HG03139 (cell line): ENCODE results near the gene KCNC3.
"Not testable (repeated sequence)": the region's sequence is repeated elsewhere in the genome, so short reads cannot be mapped to it uniquely, and the experiment has no call there.

ENCODE experiments used
- ATAC-seq: cut with Tn5 transposase; IDR thresholded peaks from one replicate; pipeline ENCODE4 v1.9.1; 2021; ENCODE audit not compliant: unreplicated experiment

KCNC3 gene

DNA sequence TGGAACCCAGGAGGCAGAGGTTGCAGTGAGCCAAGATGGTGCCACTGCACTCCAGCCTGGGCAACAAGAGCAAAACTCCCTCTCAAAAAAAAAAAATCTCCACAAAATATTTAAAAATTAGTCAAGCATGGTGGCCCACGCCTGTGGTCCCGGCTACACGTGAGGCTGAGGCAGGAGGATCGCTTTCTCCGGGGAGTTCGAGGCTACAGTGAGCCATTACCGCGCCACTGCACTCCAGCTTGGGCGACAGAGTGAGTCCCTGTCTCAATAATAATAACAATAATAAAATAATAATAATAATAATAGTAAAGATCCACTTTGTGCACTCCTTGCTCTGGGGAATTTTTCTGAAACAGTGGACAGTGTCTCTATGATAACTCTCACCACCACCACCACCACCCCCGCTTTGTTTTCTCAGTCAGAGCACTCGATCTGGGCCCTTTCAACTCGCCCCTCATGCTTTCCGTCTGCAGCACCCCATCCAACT is 27.6 kb upstream of the KCNC3 start:
- ATAC-seq = no peak

DNA sequence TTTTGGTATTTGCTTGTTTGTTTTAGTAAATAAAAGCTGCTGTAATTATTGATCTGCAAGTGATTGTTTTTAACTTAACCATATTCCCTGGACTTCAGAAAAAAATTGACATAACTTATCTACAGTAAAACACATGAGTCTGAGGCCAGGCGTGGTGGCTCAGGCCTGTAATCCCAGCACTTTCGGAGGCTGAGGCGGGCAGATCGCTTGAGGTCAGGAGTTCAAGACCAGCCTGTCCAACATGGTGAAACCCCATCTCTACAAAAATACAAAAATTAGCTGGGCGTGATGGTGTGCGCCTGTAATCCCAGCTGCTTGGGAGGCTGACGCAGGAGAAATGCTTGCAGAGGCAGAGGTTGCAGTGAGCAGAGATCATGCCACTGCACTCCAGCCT is 24.3 kb upstream of the KCNC3 start:
- not testable (repeated sequence) for ATAC-seq

DNA sequence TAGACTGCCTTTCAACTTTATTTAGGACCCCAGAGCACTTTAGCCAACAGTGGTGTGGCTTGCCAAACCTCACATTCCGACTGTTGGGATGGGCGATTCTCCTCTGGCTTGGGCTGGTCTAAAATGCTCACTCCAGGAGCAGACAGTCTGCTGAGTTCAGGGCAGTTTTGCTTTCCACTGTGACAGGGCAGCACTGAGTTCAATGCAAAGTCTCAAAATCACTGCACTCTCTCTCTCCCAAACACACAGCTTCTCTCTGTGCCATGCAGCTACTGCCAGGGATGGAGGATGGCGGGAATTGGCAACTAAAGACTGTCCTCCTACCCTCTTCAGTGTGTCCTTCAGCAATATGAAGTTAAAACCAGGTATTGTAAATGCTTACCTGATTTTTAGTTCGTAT is 23.1 kb upstream of the KCNC3 start:
- ATAC-seq = no peak

- no peak for ATAC-seq
These were observed 20.3 kb upstream of the KCNC3 start for GRCh38 chr19:50349277-50350057.

- ATAC-seq = not testable (repeated sequence)
These were observed 18.0 kb upstream of the KCNC3 start for GRCh38 chr19:50347089-50347581.

- ATAC-seq = peak; percentile 42
These were observed 15.6 kb upstream of the KCNC3 start for GRCh38 chr19:50344661-50345318.

GRCh38 chr19:50341091-50341564 is 12.0 kb upstream of the KCNC3 start:
- ATAC-seq = no peak

- ATAC-seq = no peak
These were observed 11.2 kb upstream of the KCNC3 start for GRCh38 chr19:50340331-50340730.

GRCh38 chr19:50337031-50337430 is 7.9 kb upstream of the KCNC3 start:
- ATAC-seq = not testable (repeated sequence)

GRCh38 chr19:50334741-50335421 is 5.7 kb upstream of the KCNC3 start:
- no peak for ATAC-seq

DNA sequence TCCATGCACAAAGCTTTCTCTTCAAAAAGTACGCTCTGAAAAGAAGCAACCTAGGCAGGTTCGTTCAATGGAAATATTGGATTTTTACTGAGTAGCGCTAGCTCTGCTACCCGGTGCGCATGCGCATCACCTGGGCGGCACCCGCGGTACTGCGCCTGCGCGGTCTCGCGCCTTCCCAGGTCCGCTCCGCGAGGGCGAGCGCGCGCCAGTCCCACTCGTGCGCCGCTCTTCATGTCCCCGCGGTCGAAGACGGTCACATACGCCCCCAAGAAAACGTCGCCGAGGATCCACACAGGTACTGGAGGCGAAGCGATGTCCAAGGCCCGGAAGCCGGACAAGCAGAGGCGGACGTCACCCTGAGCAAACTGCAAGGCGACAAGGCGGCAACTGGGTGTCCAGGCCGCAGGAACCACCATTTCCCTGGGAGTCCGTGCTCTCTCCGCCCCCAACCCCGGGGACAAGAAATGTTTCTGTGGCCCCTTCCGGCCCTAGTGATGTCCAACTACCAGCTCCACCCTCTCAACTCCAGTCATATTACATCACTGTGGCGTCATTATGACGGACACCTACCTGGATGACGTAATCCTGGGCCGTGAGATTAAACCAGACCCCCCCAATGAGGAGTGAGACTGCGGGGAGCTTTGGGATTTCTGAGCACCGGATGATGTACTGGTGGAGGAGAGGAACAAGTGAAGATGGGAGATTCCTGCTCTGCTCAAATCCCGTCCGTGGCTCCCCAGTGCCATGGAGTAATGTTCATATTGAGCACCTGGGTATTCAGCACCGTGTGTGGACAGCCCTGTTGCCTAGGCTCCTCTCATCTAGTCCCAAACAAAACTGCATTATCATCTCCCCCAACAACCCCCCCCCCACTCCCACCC is 4.8 kb upstream of the KCNC3 start:
- ATAC-seq = peak; percentile 9

- peak; percentile 33 for ATAC-seq
These were observed 4.1 kb upstream of the KCNC3 start for GRCh38 chr19:50333235-50333736.

DNA sequence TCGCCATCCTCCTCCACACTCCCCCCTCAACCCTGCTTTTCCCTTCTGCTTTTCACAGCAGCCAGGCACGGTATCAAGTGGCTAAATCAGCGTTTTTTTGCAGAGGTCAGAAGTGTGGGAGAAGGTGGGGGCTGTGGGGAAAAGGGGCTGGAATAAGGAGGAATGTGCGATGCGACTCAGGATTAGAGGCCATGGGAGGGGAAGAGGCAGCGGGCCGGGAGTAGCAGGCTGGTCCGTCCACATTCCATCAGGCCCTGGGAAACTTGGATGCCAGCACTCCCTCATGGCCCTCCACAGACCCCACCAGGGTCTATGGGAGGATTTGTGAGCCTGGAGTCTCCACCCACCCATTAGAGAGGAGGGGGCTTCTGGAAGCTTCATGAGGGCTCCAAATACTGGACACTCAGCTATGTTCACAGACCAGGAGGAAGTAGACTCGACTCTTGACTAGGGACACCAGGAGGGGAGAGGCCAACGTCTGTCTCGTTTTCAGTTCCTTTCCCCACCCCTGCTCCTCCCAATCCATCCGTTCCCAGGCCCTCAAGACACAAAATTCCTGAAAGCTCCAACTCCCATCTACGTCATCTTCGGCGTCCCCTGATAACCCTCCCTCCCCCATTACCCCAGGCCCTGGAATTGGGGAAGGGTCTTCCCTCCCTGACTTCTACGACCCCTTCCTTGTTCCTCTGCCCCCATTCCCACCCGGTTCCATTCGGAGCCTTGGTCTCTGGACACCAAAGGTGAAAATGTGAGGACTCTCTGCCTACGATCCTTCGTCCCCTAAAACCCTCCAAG is 3.3 kb upstream of the KCNC3 start:
- ATAC-seq = no peak

DNA sequence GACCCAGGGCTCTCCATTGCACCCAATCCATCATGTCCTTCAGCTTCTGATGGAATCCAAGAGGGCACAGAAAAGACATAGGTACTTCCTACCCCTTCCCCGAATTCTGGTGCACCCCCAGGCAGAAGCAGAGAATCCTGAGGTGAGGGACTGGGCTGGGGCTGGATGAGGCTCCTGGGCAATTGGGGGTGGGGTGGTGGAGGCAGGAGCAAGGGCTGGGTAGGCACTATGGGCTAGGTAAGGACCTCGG is 2.7 kb upstream of the KCNC3 start:
- no peak for ATAC-seq

DNA sequence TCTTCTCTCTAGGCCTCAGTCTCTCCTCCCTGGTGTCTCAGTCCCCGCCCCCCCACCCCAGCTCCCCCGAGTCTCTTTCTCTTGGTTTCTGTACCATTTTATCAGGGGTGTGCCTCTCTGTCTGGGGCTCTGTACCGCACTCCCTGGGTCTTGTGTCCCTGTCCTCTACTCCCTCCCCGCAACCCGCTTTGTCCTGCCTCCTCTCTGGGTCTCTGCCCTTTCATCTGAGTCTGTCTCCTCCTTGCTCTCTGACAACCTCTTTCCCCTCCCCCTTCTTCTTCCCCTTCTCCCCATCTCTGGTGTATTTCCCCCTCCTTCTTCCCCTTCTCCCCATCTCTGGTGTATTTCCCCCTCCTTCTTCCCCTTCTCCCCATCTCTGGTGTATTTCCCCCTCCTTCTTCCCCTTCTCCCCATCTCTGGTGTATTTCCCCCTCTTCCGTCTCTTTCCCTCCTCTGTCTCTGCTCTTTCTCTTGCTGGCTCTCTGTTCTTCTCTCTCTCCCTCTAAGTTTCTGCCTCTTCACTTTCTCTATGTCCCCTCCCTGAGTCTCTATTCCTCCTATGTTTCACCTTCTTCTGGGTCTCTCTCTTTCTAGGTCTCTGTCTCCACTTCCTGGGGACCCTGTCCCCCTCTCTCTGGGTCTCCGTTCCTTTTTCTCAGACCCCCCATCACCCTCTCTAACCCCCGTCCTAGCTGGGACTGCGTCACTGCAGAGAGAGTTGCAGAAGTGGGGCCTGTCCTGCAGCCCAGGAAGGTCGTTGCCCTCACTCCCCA is 2.2 kb upstream of the KCNC3 start:
- no peak for ATAC-seq

- ATAC-seq = no peak
These were observed 1.3 kb upstream of the KCNC3 start for GRCh38 chr19:50330365-50331078.

GRCh38 chr19:50329926-50330294 is 733 bp upstream of the KCNC3 start:
- not testable (repeated sequence) for ATAC-seq

- no peak for ATAC-seq
These were observed 368 bp downstream of the KCNC3 start for GRCh38 chr19:50328873-50329145.
